ENCODE data around the gene SLC51B. TPM values are rescaled to one million over a fixed set of nuclear protein-coding genes. Genes with fewer than 3 reads are reported as not detected.
A peak's percentile ranks its signal among the peaks of the same experiment; 100 is the strongest.
"Not testable (repeated sequence)": the region's sequence is repeated elsewhere in the genome, so short reads cannot be mapped to it uniquely, and the experiment has no call there.

The SLC51B gene
- total and polyA plus RNA-seq, 7 donors, result 0.04 to 0.07 TPM; not detected in 5

DNA sequence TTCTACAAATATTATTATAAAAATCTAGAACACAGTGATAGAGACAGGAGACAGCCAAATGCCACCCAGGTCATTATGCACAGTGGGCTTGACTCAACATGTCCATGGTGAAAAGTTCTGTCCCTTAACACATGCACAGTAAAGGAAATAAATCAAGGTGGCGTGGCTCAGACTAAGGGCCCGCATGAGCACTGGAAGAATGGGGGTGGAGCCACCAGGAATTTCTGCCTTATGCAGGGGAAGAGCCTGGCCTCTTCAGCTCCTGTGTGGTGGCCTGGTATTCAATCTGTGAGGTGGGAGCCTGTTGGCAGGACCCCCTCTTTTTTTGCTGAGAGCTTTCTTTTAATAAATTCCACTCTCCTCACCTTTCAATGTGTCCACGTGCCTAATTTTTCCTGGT is 38.3 kb upstream of the SLC51B start:
- Histone ChIP-seq H3K4me3 (no peak overlapping the region), H3K4me1 (no peaks in the 10 kb centered on the region), H3K36me3 (ENCODE audit: insufficient read depth in 1 of 2, low read depth in 1 of 2) (peaks cover 0 to 78% of the 10 kb centered on the region in 2 donors), H3K27ac (no peak overlapping the region), H3K9me3 (no peaks in the 10 kb centered on the region), H3K27me3 (ENCODE audit: insufficient read depth in 3 of 3, low read length in 2 of 3) (no peaks in the 10 kb centered on the region)
- DNase-seq, result no peak
- WGBS, 3 donors, result 87 to 92% (median 90%) methylated on average over 3 of the region's 3 CpGs
- no peak for ATAC-seq
- TF ChIP-seq CTCF (IDR thresholded peaks at IDR 0.05), result no peak
- intact Hi-C loops (cut with DNase I), result no loop called here

- Histone ChIP-seq H3K9me3 (no peaks in the 10 kb centered on the region), H3K36me3 (ENCODE audit: insufficient read depth in 1 of 2, low read depth in 1 of 2) (peaks cover 0 to 83% of the 10 kb centered on the region in 2 donors), H3K27me3 (ENCODE audit: insufficient read depth in 3 of 3, low read length in 2 of 3) (no peaks in the 10 kb centered on the region), H3K4me1 (no peaks in the 10 kb centered on the region), H3K4me3 (no peak overlapping the region), H3K27ac (no peak overlapping the region)
- intact Hi-C loops (cut with DNase I), result no loop called here
- DNase-seq (no peak), ATAC-seq (no peak)
- TF ChIP-seq CTCF (IDR thresholded peaks at IDR 0.05), result no peak
- WGBS, 3 donors, result 34 to 53% (median 42%) methylated on average over 2 of the region's 2 CpGs
Measured at GRCh38 chr15:65008983-65009382, 36.2 kb upstream of the SLC51B start.

- H3K27me3 ChIP-seq (ENCODE audit: insufficient read depth in 3 of 3, low read length in 2 of 3); H3K4me3 ChIP-seq; ATAC-seq; DNase-seq; H3K27ac ChIP-seq; H3K4me1 ChIP-seq; H3K9me3 ChIP-seq: not testable (repeated sequence)
- intact Hi-C loops (cut with DNase I), result loop anchor here in 1 of 2 donors (10.0 kb wide), 1 partner anchor 1474 kb away; no protein-coding TSS in a partner anchor
- 78 to 95% (median 93%) methylated on average over 4 of the region's 4 CpGs for WGBS, 3 donors
- peaks cover 0 to 81% of the 10 kb centered on the region in 2 donors for H3K36me3 ChIP-seq (ENCODE audit: insufficient read depth in 1 of 2, low read depth in 1 of 2)
Measured at GRCh38 chr15:65011198-65011597, 34.0 kb upstream of the SLC51B start.

- Histone ChIP-seq H3K4me1 (peaks cover 11% of the 10 kb centered on the region), H3K36me3 (ENCODE audit: insufficient read depth in 1 of 2, low read depth in 1 of 2) (peaks cover 0 to 91% of the 10 kb centered on the region in 2 donors), H3K27me3 (ENCODE audit: insufficient read depth in 3 of 3, low read length in 2 of 3) (no peaks in the 10 kb centered on the region), H3K9me3 (no peaks in the 10 kb centered on the region), H3K4me3 (no peak overlapping the region), H3K27ac (no peak overlapping the region)
- TF ChIP-seq CTCF (IDR thresholded peaks at IDR 0.05), result no peak
- ATAC-seq (peak in 1 of 4 donors; percentile 30), DNase-seq (no peak)
- WGBS, 3 donors, result 86 to 97% (median 88%) methylated on average over 1 of the region's 1 CpG
- intact Hi-C loops (cut with DNase I), result loop anchor here in 1 of 2 donors (10.0 kb wide), 1 partner anchor 164 kb away; the partner anchor contains the start of gene CLPX
Measured at GRCh38 chr15:65020419-65020818, 24.8 kb upstream of the SLC51B start.

DNA sequence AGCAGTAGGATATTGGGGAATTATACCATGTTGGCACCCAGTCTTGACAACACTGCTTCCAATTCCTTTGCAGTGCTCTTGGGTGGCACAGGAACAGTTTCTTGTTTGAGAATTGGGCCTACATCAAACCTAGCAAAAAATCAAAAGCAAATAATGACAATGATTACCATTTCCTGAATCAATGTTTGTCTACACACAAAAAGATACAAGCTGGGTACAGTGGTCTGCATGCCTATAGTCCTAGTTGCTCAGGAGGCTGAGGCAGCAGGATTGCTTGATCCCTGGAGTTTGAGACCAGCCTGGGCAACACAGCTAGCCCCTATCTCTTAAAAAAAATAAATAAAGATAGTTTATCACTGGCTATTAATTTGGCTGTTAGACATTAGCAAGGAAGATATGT is 23.7 kb upstream of the SLC51B start:
- no peak for TF ChIP-seq CTCF (IDR thresholded peaks at IDR 0.05)
- ATAC-seq (no peak), DNase-seq (no peak)
- no peak overlapping the region for H3K4me3 ChIP-seq
- H3K36me3 ChIP-seq (ENCODE audit: insufficient read depth in 1 of 2, low read depth in 1 of 2), result peaks cover 4 to 91% of the 10 kb centered on the region in 2 donors
- peaks cover 11% of the 10 kb centered on the region for H3K4me1 ChIP-seq
- no peaks in the 10 kb centered on the region for H3K9me3 ChIP-seq
- H3K27me3 ChIP-seq (ENCODE audit: insufficient read depth in 3 of 3, low read length in 2 of 3), result no peaks in the 10 kb centered on the region
- H3K27ac ChIP-seq, result no peak overlapping the region
- intact Hi-C loops (cut with DNase I), result loop anchor here in 1 of 2 donors (10.0 kb wide), 1 partner anchor 163 kb away; the partner anchor contains the start of gene CLPX

Measured in psoas muscle (tissue), 8 donors.